Islet precursor cell (in vitro differentiated cells): Measurements from ENCODE around the gene ARL8B.

Source experiments
- DNase-seq: peaks from one replicate; pipeline ENCODE4 v3.0.0-alpha.2; 2018

Gene ARL8B

DNA sequence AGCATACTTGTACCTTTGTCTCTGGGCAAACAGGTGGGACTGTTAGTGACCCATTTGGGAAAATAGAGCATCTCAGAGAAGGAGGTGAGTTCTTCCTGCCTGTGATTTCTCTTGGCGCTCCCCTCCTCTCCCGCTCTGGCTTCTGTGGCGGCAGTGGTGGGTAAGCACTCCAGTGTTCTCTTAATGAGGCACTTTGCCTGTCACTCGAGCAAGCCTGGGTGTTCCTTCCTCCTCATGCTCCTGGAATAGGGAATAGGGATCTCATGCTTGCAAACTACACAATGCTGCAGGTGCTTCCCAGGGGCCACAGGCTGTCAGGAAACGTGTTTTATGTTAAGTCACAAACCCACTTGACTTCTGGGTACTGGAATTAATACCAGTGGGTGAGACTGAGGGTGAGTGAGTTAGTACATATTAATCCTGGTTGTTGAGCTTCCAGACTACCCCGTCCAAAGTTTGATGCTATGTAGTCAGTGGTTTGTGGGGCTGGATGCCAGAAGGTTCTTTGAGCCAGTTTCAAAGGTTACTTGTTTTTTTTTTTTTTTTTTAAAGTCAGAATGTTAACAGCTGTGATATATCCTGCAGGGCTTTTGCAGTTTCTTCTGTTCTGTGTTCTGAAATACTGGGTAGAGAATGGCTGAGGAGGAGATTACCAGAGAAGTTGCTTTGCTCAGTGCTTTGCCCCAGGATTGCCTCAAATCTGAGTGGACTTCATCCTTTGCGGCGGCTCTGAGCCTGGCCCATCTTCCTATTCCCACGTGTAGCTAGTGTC is 95.9 kb downstream of the ARL8B start:
- DNase-seq = no peak

DNA sequence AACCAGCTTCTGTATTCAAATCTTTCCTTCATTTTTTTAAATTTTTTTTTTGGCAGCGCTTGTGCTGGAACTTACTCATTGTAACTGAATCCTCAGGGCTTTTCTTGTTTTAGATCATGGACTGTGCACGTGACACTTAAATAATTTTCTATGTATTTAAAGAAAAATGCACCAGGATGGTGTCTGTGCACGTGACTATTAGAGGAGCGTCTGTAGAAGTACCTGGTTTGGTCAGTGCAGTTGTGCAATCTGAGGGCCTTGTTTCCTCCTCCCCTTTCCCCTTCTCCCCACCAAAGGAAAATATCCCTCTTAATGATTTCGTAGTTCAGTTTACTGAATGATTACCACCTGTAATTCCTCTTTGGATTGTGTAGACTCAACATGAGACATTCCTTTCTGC is 96.7 kb downstream of the ARL8B start:
- DNase-seq = no peak

- no peak for DNase-seq
Observed at GRCh38 chr3:5219216-5219615, 97.1 kb downstream of the ARL8B start.

- no peak for DNase-seq
Observed at GRCh38 chr3:5220193-5220592, 98.1 kb downstream of the ARL8B start.

DNA sequence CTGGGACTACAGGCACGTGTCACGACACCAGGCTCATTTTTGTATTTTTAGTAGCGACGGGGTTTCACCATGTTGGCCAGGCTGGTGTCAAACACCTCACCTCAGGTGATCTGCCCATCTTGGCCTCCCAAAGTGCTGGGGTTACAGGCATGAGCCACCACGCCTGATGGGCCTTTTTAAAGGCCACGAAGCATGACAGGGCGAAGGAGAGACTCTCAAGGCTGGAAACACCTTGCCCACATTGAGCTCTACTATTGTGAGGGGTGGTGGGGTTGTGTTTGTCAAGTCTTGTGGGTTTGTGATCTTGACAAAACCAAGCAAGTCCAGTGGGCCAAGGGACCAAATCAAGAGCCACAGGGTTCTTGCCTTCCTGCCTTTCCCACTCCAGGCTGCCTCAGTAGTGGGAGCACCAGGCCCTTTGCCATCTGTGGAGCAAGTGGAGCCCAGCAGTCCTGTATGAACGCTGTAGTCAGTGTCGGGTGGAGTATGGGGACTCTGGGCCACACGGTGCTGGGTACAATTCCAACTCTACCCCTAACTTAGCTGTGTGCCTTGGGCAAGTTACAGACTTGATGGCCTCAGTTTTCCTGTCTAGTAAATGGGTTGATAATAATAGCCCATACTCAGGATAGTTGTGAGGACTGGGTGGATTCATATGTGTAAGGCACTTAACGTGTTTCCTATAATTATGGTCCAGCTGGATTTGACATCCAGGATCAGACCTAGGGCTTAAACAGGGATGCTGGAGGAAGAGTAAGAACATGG is 98.8 kb downstream of the ARL8B start:
- DNase-seq = no peak

DNA sequence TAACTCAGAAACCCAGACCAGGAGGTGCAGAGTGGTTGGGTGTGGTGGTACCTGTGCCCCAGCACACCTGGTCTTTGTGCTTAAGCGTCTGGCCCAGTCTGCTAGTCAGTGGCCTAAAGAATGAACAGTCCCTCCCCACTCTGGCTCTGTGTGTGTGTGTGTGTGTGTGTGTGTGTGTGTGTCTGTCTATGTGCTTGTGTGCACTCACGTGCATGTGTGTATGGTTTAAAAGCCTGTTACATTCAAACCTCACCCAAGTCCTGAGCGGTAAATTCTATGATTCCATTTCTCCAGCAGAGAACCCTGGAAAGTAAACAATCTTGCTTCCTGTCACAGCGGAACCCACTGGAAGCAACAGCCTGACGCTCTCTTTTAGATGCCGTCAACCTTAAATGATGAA is 99.6 kb downstream of the ARL8B start:
- no peak for DNase-seq

- DNase-seq = no peak
Observed at GRCh38 chr3:5222283-5223005, 100.4 kb downstream of the ARL8B start.

DNA sequence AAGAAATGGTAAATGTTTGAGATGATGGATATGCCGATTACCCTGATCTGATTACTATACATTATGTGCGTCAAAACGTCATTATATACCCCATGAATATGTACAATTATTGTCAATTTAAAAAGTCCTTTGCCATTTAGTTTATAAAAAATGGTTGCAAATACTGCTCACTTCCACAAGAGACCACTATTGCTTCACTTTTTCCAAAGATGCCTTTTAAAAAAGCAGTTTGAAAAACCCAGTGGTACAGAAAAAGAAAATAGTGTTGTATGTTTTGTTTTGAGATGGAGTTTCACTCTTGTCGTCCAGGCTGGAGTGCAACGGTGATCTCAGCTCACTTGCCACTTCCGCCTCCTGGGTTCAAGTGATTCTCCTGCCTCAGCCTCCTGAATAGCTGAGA is 104.7 kb downstream of the ARL8B start:
- DNase-seq = no peak

DNA sequence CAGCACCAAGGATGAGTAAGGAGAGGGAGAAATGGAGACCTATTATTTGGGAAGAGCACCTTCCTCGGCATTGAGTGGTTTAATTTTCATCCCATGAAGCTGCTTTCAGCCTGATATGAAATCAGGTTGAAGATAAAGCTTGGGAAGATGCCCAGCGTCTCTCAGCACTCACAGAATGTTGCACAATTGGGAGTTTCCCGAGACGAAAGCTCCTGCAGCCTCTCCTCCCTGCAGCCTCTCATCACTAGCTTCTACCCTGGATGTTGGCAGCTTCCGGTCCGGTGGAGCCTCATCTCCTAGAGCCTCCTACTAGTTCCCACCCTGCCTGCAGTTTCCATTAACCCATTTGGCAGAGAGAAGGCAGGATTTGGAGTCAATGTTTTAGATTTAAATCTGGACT is 105.7 kb downstream of the ARL8B start:
- DNase-seq = no peak

- DNase-seq = no peak
Observed at GRCh38 chr3:5229414-5229813, 107.3 kb downstream of the ARL8B start.
